ENCODE measurements around the gene FRY. TPM values are rescaled to one million over a fixed set of nuclear protein-coding genes. Genes with fewer than 3 reads are reported as not detected.

Gene FRY
- total RNA-seq, 5 donors from 2014 or later (not counting 1 experiment from before 2014, with no cell fraction given): 11.5 to 35.3 (median 15.2) TPM

- Histone ChIP-seq H3K4me1 (ENCODE audit: control insufficient read depth in 1 of 2, extremely low read depth in 1 of 2, insufficient read depth in 2 of 2, low read length in 2 of 2) (no peaks in the 10 kb centered on the region), H3K27ac (ENCODE audit: low read length) (no peak overlapping the region), H3K9me3 (no peaks in the 10 kb centered on the region), H3K36me3 (ENCODE audit: control insufficient read depth in 2 of 2, extremely low read depth in 1 of 2, insufficient read depth in 1 of 2, low read length in 1 of 2) (peaks cover 2 to 13% of the 10 kb centered on the region in 2 donors), H3K27me3 (replicated peaks in 1 of 2; ENCODE audit: control insufficient read depth in 2 of 2, extremely low read depth in 1 of 2, insufficient read depth in 2 of 2, low read length in 1 of 2) (no peaks in the 10 kb centered on the region), H3K4me3 (ENCODE audit: control insufficient read depth in 1 of 2, extremely low read depth in 1 of 2, low read length in 1 of 2) (no peak overlapping the region)
- WGBS (ENCODE audit: insufficient coverage): 100% methylated on average over 1 of the region's 3 CpGs
- ChIA-PET POLR2A (no interaction called here), CTCF (interaction anchor here in 1 of 2 donors (0.6 kb wide), 1 partner anchor 1072 kb away, joined by 5 read pairs; no protein-coding TSS in a partner anchor)
- ATAC-seq (replicated peaks in 1 of 4) (no peak), DNase-seq (no peak)
- Mint-ChIP-seq H3K9me3 (no peaks in the 10 kb centered on the region), H3K36me3 (peaks cover 9% of the 10 kb centered on the region), H3K4me1 (no peaks in the 10 kb centered on the region), H3K27ac (no peak overlapping the region), H3K27me3 (no peaks in the 10 kb centered on the region), H3K4me3 (no peak overlapping the region)
Measured at GRCh38 chr13:32212421-32212820, 180.8 kb downstream of the FRY start.

GRCh38 chr13:32213626-32214025, 182.1 kb downstream of the FRY start:
- Histone ChIP-seq H3K4me3 (ENCODE audit: control insufficient read depth in 1 of 2, extremely low read depth in 1 of 2, low read length in 1 of 2) (no peak overlapping the region), H3K27me3 (replicated peaks in 1 of 2; ENCODE audit: control insufficient read depth in 2 of 2, extremely low read depth in 1 of 2, insufficient read depth in 2 of 2, low read length in 1 of 2) (no peaks in the 10 kb centered on the region), H3K4me1 (ENCODE audit: control insufficient read depth in 1 of 2, extremely low read depth in 1 of 2, insufficient read depth in 2 of 2, low read length in 2 of 2) (no peaks in the 10 kb centered on the region), H3K27ac (ENCODE audit: low read length) (no peak overlapping the region), H3K36me3 (ENCODE audit: control insufficient read depth in 2 of 2, extremely low read depth in 1 of 2, insufficient read depth in 1 of 2, low read length in 1 of 2) (peaks cover 2 to 13% of the 10 kb centered on the region in 2 donors), H3K9me3 (no peaks in the 10 kb centered on the region)
- DNase-seq (no peak), ATAC-seq (replicated peaks in 1 of 4) (no peak)
- H3K36me3 Mint-ChIP-seq: peaks cover 14% of the 10 kb centered on the region
- H3K27me3 Mint-ChIP-seq: no peaks in the 10 kb centered on the region
- H3K27ac Mint-ChIP-seq: no peak overlapping the region
- H3K4me1 Mint-ChIP-seq: no peaks in the 10 kb centered on the region
- POLR2A ChIA-PET: no interaction called here
- no peaks in the 10 kb centered on the region for H3K9me3 Mint-ChIP-seq
- CTCF ChIA-PET: no interaction called here
- no peak overlapping the region for H3K4me3 Mint-ChIP-seq

GRCh38 chr13:32214071-32214470, 182.5 kb downstream of the FRY start:
- no peaks in the 10 kb centered on the region for H3K27me3 ChIP-seq (replicated peaks in 1 of 2; ENCODE audit: control insufficient read depth in 2 of 2, extremely low read depth in 1 of 2, insufficient read depth in 2 of 2, low read length in 1 of 2)
- WGBS (ENCODE audit: insufficient coverage): no CpG with 5 or more reads among the region's 4 CpGs
- H3K36me3 Mint-ChIP-seq: peaks cover 15% of the 10 kb centered on the region
- CTCF ChIA-PET: no interaction called here
- H3K4me3 Mint-ChIP-seq: no peak overlapping the region
- H3K4me1 ChIP-seq (ENCODE audit: control insufficient read depth in 1 of 2, extremely low read depth in 1 of 2, insufficient read depth in 2 of 2, low read length in 2 of 2): no peaks in the 10 kb centered on the region
- H3K4me1 Mint-ChIP-seq: no peaks in the 10 kb centered on the region
- peaks cover 0 to 9% of the 10 kb centered on the region in 2 donors for H3K36me3 ChIP-seq (ENCODE audit: control insufficient read depth in 2 of 2, extremely low read depth in 1 of 2, insufficient read depth in 1 of 2, low read length in 1 of 2)
- ATAC-seq (replicated peaks in 1 of 4) (no peak), DNase-seq (no peak)
- H3K9me3 Mint-ChIP-seq: no peaks in the 10 kb centered on the region
- no peaks in the 10 kb centered on the region for H3K9me3 ChIP-seq
- no peak overlapping the region for H3K27ac ChIP-seq (ENCODE audit: low read length)
- no peak overlapping the region for H3K27ac Mint-ChIP-seq
- no peak overlapping the region for H3K4me3 ChIP-seq (ENCODE audit: control insufficient read depth in 1 of 2, extremely low read depth in 1 of 2, low read length in 1 of 2)
- no peaks in the 10 kb centered on the region for H3K27me3 Mint-ChIP-seq
- POLR2A ChIA-PET: no interaction called here

GRCh38 chr13:32216281-32216680, 184.7 kb downstream of the FRY start:
- Histone ChIP-seq H3K4me3 (ENCODE audit: control insufficient read depth in 1 of 2, extremely low read depth in 1 of 2, low read length in 1 of 2) (no peak overlapping the region), H3K27ac (ENCODE audit: low read length) (no peak overlapping the region), H3K9me3 (no peaks in the 10 kb centered on the region), H3K4me1 (ENCODE audit: control insufficient read depth in 1 of 2, extremely low read depth in 1 of 2, insufficient read depth in 2 of 2, low read length in 2 of 2) (no peaks in the 10 kb centered on the region), H3K27me3 (replicated peaks in 1 of 2; ENCODE audit: control insufficient read depth in 2 of 2, extremely low read depth in 1 of 2, insufficient read depth in 2 of 2, low read length in 1 of 2) (no peaks in the 10 kb centered on the region), H3K36me3 (ENCODE audit: control insufficient read depth in 2 of 2, extremely low read depth in 1 of 2, insufficient read depth in 1 of 2, low read length in 1 of 2) (no peaks in the 10 kb centered on the region)
- Mint-ChIP-seq H3K36me3 (peaks cover 12% of the 10 kb centered on the region), H3K4me3 (no peak overlapping the region), H3K9me3 (no peaks in the 10 kb centered on the region), H3K27me3 (no peaks in the 10 kb centered on the region), H3K4me1 (no peaks in the 10 kb centered on the region), H3K27ac (no peak overlapping the region)
- ChIA-PET POLR2A (no interaction called here), CTCF (no interaction called here)
- no peak for DNase-seq
- ATAC-seq (replicated peaks in 1 of 4): no peak
- 91% methylated on average over 4 of the region's 5 CpGs for WGBS (ENCODE audit: insufficient coverage)

- peaks cover 0 to 3% of the 10 kb centered on the region in 2 donors for H3K36me3 ChIP-seq (ENCODE audit: control insufficient read depth in 2 of 2, extremely low read depth in 1 of 2, insufficient read depth in 1 of 2, low read length in 1 of 2)
- no peaks in the 10 kb centered on the region for H3K4me1 ChIP-seq (ENCODE audit: control insufficient read depth in 1 of 2, extremely low read depth in 1 of 2, insufficient read depth in 2 of 2, low read length in 2 of 2)
- no peak overlapping the region for H3K27ac ChIP-seq (ENCODE audit: low read length)
- ChIA-PET CTCF (interaction anchor here in 1 of 2 donors (0.6 kb wide), 1 partner anchor 71 kb away, joined by 3 read pairs; no protein-coding TSS in a partner anchor), POLR2A (interaction anchor here in 1 of 2 donors (0.6 kb wide), 1 partner anchor 48 kb away, joined by 3 read pairs; no protein-coding TSS in a partner anchor)
- ATAC-seq (replicated peaks in 1 of 4): no peak
- H3K27me3 Mint-ChIP-seq: no peaks in the 10 kb centered on the region
- no peak overlapping the region for H3K27ac Mint-ChIP-seq
- DNase-seq: no peak
- H3K9me3 Mint-ChIP-seq: no peaks in the 10 kb centered on the region
- H3K9me3 ChIP-seq: no peaks in the 10 kb centered on the region
- H3K4me3 Mint-ChIP-seq: no peak overlapping the region
- no peak overlapping the region for H3K4me3 ChIP-seq (ENCODE audit: control insufficient read depth in 1 of 2, extremely low read depth in 1 of 2, low read length in 1 of 2)
- no peaks in the 10 kb centered on the region for H3K27me3 ChIP-seq (replicated peaks in 1 of 2; ENCODE audit: control insufficient read depth in 2 of 2, extremely low read depth in 1 of 2, insufficient read depth in 2 of 2, low read length in 1 of 2)
- H3K4me1 Mint-ChIP-seq: no peaks in the 10 kb centered on the region
- WGBS (ENCODE audit: insufficient coverage): 90% methylated on average over 3 of the region's 6 CpGs
- H3K36me3 Mint-ChIP-seq: peaks cover 10% of the 10 kb centered on the region
Measured at GRCh38 chr13:32222046-32222676, 190.6 kb downstream of the FRY start.

- POLR2A ChIA-PET: no interaction called here
- H3K4me1 ChIP-seq (ENCODE audit: control insufficient read depth in 1 of 2, extremely low read depth in 1 of 2, insufficient read depth in 2 of 2, low read length in 2 of 2): no peaks in the 10 kb centered on the region
- Mint-ChIP-seq H3K4me1 (no peaks in the 10 kb centered on the region), H3K27me3 (no peaks in the 10 kb centered on the region), H3K4me3 (no peak overlapping the region), H3K27ac (no peak overlapping the region), H3K9me3 (no peaks in the 10 kb centered on the region), H3K36me3 (peaks cover 3% of the 10 kb centered on the region)
- 96% methylated on average over 3 of the region's 5 CpGs for WGBS (ENCODE audit: insufficient coverage)
- H3K36me3 ChIP-seq (ENCODE audit: control insufficient read depth in 2 of 2, extremely low read depth in 1 of 2, insufficient read depth in 1 of 2, low read length in 1 of 2): peaks cover 0 to 3% of the 10 kb centered on the region in 2 donors
- no peak for DNase-seq
- no peak overlapping the region for H3K4me3 ChIP-seq (ENCODE audit: control insufficient read depth in 1 of 2, extremely low read depth in 1 of 2, low read length in 1 of 2)
- ATAC-seq (replicated peaks in 1 of 4): no peak
- H3K27me3 ChIP-seq (replicated peaks in 1 of 2; ENCODE audit: control insufficient read depth in 2 of 2, extremely low read depth in 1 of 2, insufficient read depth in 2 of 2, low read length in 1 of 2): no peaks in the 10 kb centered on the region
- CTCF ChIA-PET: interaction anchor here in 1 of 2 donors (0.5 kb wide), 1 partner anchor 50 kb away, joined by 3 read pairs; no protein-coding TSS in a partner anchor
- no peaks in the 10 kb centered on the region for H3K9me3 ChIP-seq
- H3K27ac ChIP-seq (ENCODE audit: low read length): no peak overlapping the region
Measured at GRCh38 chr13:32224916-32225315, 193.3 kb downstream of the FRY start.
